ENCODE results near the gene PRIM1.

DNA sequence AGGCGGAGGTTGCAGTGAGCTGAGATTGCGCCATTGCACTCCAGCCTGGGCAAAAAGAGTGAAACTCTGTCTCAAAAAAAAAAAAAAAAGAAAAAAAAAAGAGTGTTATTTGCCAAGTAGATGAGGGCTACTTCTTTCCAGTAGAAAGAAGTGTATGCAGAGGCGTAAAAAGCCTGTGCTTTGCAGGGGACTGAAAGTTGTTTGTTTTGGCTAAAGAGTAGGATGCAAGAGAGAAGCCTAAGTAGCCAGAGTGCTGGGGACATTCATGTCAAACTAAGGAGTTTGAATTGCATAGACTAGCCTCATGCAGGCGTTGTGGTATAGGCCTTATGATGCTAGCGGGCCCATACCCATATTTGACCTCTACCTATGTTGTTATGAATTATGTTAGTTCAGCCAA, 20.5 kb upstream of the PRIM1 start:
- TF ChIP-seq, protein P1, sequence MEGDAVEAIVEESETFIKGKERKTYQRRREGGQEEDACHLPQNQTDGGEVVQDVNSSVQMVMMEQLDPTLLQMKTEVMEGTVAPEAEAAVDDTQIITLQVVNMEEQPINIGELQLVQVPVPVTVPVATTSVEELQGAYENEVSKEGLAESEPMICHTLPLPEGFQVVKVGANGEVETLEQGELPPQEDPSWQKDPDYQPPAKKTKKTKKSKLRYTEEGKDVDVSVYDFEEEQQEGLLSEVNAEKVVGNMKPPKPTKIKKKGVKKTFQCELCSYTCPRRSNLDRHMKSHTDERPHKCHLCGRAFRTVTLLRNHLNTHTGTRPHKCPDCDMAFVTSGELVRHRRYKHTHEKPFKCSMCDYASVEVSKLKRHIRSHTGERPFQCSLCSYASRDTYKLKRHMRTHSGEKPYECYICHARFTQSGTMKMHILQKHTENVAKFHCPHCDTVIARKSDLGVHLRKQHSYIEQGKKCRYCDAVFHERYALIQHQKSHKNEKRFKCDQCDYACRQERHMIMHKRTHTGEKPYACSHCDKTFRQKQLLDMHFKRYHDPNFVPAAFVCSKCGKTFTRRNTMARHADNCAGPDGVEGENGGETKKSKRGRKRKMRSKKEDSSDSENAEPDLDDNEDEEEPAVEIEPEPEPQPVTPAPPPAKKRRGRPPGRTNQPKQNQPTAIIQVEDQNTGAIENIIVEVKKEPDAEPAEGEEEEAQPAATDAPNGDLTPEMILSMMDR (conservative IDR thresholded peaks at IDR 0.05; ENCODE audit: low read depth, low read length) = no peak
- no peak for TF ChIP-seq CHD1 (IDR thresholded peaks at IDR 0.05; ENCODE audit: low read depth, low read length)
- TF ChIP-seq POLR2A (IDR thresholded peaks at IDR 0.05; ENCODE audit: low read depth, low read length) = no peak
- TF ChIP-seq, protein P2, sequence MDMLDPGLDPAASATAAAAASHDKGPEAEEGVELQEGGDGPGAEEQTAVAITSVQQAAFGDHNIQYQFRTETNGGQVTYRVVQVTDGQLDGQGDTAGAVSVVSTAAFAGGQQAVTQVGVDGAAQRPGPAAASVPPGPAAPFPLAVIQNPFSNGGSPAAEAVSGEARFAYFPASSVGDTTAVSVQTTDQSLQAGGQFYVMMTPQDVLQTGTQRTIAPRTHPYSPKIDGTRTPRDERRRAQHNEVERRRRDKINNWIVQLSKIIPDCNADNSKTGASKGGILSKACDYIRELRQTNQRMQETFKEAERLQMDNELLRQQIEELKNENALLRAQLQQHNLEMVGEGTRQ (IDR thresholded peaks at IDR 0.05; ENCODE audit: low read depth, low read length) = no peak
- TF ChIP-seq MAZ (IDR thresholded peaks at IDR 0.05; ENCODE audit: borderline replicate concordance, low read depth, low read length) = no peak
- no peak for TF ChIP-seq RFX5 (IDR thresholded peaks at IDR 0.05; ENCODE audit: low read depth, low read length)
- TF ChIP-seq MXI1 (IDR thresholded peaks at IDR 0.05; ENCODE audit: borderline replicate concordance, low read depth, low read length) = no peak
- TF ChIP-seq RAD21 (IDR thresholded peaks at IDR 0.05; ENCODE audit: low read length) = no peak
- TF ChIP-seq CEBPB (IDR thresholded peaks at IDR 0.05; ENCODE audit: low read depth, low read length) = no peak
- TF ChIP-seq NFE2L2 (IDR thresholded peaks at IDR 0.05; ENCODE audit: low read depth, low read length) = no peak
- TF ChIP-seq BHLHE40 (IDR thresholded peaks at IDR 0.05; ENCODE audit: low read depth, low read length) = no peak
- TF ChIP-seq RCOR1 (IDR thresholded peaks at IDR 0.05; ENCODE audit: insufficient replicate concordance, low read length) = no peak

Data from IMR-90 (cell line).